A549 (cell line): ENCODE results near the gene PML. TPM values are rescaled to one million over a fixed set of nuclear protein-coding genes. Genes with fewer than 3 reads are reported as not detected.
A peak's percentile ranks its signal among the peaks of the same experiment; 100 is the strongest.

Source experiments
- ATAC-seq, 2 experiments: fragments of 200-7000 bp in 1 of 2; fragments of >200 bp in 1 of 2; cut with Nextera tagmentation in 1 of 2; cut with Tn5 transposase in 1 of 2; 3 replicates each; pipeline versions ENCODE4 v1.8.0 to v1.9.1; 2018 to 2020; ENCODE audit warnings: mild to moderate bottlenecking in 1 of 2, moderate library complexity in 1 of 2
- CTCF ChIA-PET: fragments of 300-600 bp; sonication (Branson Sonifier 250); formaldehyde crosslinking; extraction: SDS; loops from one replicate; lab custom pipeline; 2021; ENCODE audit warnings: antibody characterized with exemption, inconsistent platforms; lab: Yijun Ruan, JAX
- POLR2A ChIA-PET: fragments of 350-600 bp; formaldehyde crosslinking; extraction: SDS; loops from one replicate; lab custom pipeline; 2021; ENCODE audit warnings: antibody characterized with exemption, inconsistent platforms; lab: Yijun Ruan, JAX
- DNase-seq, 2 experiments: peaks; one replicate each; pipeline versions ENCODE4 v3.0.0 to v3.0.0-alpha.2; 2011 to 2016; ENCODE audit warnings: low read depth in 1 of 2, low spot score in 1 of 2
- FAIRE-seq: peaks from 2 replicates; lab custom pipeline; 2011; peaks lifted over from hg19 to GRCh38; lab: Jason Lieb, UNC
- H3K27ac ChIP-seq, 2 experiments: fragments of >200 bp; sonication (Bioruptor Twin); formaldehyde crosslinking; 3 replicates each; pipeline ENCODE4 v1.5.1; 2016 to 2017
- H3K4me1 ChIP-seq: fragments of >200 bp; sonication (Bioruptor Twin); formaldehyde crosslinking; 3 replicates; pipeline ENCODE4 v1.6.1; 2016
- H3K4me2 ChIP-seq: fragments of >200 bp; sonication (Bioruptor Twin); formaldehyde crosslinking; 3 replicates; pipeline ENCODE4 v1.6.1; 2016
- H3K4me3 ChIP-seq: fragments of >200 bp; sonication (Bioruptor Twin); formaldehyde crosslinking; 3 replicates; pipeline ENCODE4 v1.5.1; 2016
- H3K9me3 ChIP-seq: fragments of >200 bp; sonication (Bioruptor Twin); formaldehyde crosslinking; 3 replicates; pipeline ENCODE4 v1.6.1; 2016
- CEBPB ChIP-seq, 2 experiments: fragments of >200 bp in 1 of 2; sonication (Bioruptor Twin) in 1 of 2; formaldehyde crosslinking in 1 of 2; IDR thresholded peaks; 2 replicates each; pipeline ENCODE4 v1.6.1; 2012 to 2016
- EHMT2 ChIP-seq: fragments of 200-600 bp; sonication (generic); IDR thresholded peaks from 2 replicates; pipeline ENCODE4 v1.6.1; 2016; ENCODE audit warnings: antibody characterized with exemption, low read depth, mild to moderate bottlenecking, moderate library complexity
- EP300 ChIP-seq, 2 experiments: fragments of >200 bp; sonication (Bioruptor Twin); formaldehyde crosslinking; IDR thresholded peaks; 2 replicates in 1 of 2; 3 replicates in 1 of 2; pipeline ENCODE4 v1.6.1; 2016 to 2017
- ESRRA ChIP-seq: fragments of 150-350 bp; IDR thresholded peaks from 2 replicates; pipeline ENCODE4 v1.6.1; 2014; ENCODE audit warnings: mild to moderate bottlenecking, low read length, borderline replicate concordance
- HOXA7 ChIP-seq: fragments of 250-450 bp; sonication (Bioruptor Pico); IDR thresholded peaks from 2 replicates; pipeline ENCODE4 v1.5.0; 2020; ENCODE audit warnings: mild to moderate bottlenecking, moderate library complexity
- HOXB13 ChIP-seq: fragments of 250-450 bp; sonication (Bioruptor Pico); IDR thresholded peaks from 2 replicates; pipeline ENCODE4 v1.5.0; 2020; ENCODE audit warnings: low read depth, mild to moderate bottlenecking, moderate library complexity
- KDM1A ChIP-seq: fragments of 200-600 bp; sonication (generic); IDR thresholded peaks from 2 replicates; pipeline ENCODE4 v1.6.1; 2016; ENCODE audit warnings: low read depth, mild to moderate bottlenecking
- NPAS2 ChIP-seq: fragments of 250-450 bp; sonication (Bioruptor Pico); IDR thresholded peaks from 2 replicates; pipeline ENCODE4 v1.8.0; 2022; ENCODE audit warnings: mild to moderate bottlenecking, moderate library complexity, borderline replicate concordance
- NR3C1 ChIP-seq: fragments of >200 bp; sonication (Bioruptor Twin); formaldehyde crosslinking; IDR thresholded peaks from 3 replicates; pipeline ENCODE4 v1.6.1; 2017
- POLR2A ChIP-seq: IDR thresholded peaks from 2 replicates; pipeline ENCODE4 v1.6.1; 2012; ENCODE audit warnings: mild to moderate bottlenecking, low read length
- POLR2AphosphoS2 ChIP-seq: conservative IDR thresholded peaks from 2 replicates; pipeline ENCODE4 v1.6.1; 2012; ENCODE audit warnings: low read length, improper control_type of control experiment, inconsistent platforms
- RARB ChIP-seq: fragments of 250-450 bp; sonication (Bioruptor Pico); IDR thresholded peaks from 2 replicates; pipeline ENCODE4 v1.8.0; 2021; ENCODE audit warnings: mild to moderate bottlenecking, moderate library complexity
- RFX5 ChIP-seq: fragments of 450-650 bp; IDR thresholded peaks from 2 replicates; pipeline ENCODE4 v1.7.1; 2014; ENCODE audit warnings: antibody characterized with exemption, mild to moderate bottlenecking, moderate library complexity
- RNF2 ChIP-seq: fragments of 200-600 bp; sonication (generic); IDR thresholded peaks from 2 replicates; pipeline ENCODE4 v1.6.1; 2016; ENCODE audit warnings: low read depth, mild to moderate bottlenecking, antibody characterized with exemption, moderate library complexity, borderline replicate concordance
- SREBF2 ChIP-seq: fragments of 450-650 bp; IDR thresholded peaks from 2 replicates; pipeline ENCODE4 v1.6.1; 2014; ENCODE audit warnings: mild to moderate bottlenecking, moderate library complexity
- ZNF302 ChIP-seq: fragments of 250-450 bp; sonication (Bioruptor Pico); IDR thresholded peaks from 2 replicates; pipeline ENCODE4 v1.9.0; 2021; ENCODE audit warnings: inconsistent platforms, mild to moderate bottlenecking, moderate library complexity
- WGBS: methylation state at CpG from one replicate; pipeline ENCODE4 v1.1.6; 2017; ENCODE audit errors: missing lambda C conversion rate; 5-methylcytosine and 5-hydroxymethylcytosine counted together
- polyA plus RNA-seq, 4 experiments: library from polyadenylated mRNA; depleted of rRNA in 3 of 4; stranded (reverse); fragments of >200 nt; fragmentation: RNase III in 1 of 4; extraction: RNeasy Plus Mini Kit Qiagen cat#74134 plus additional on column Dnase treatment in 1 of 4; gene quantifications; 2 replicates in 3 of 4; 3 replicates in 1 of 4; pipeline ENCODE4 v1.2.3, GENCODE V29; 2011 to 2017
- TF ChIP-seq, protein P1 (sequence below): fragments of >200 bp; sonication (Bioruptor Twin); formaldehyde crosslinking; IDR thresholded peaks from 2 replicates; pipeline ENCODE4 v1.6.1; 2016
- TF ChIP-seq, protein P2 (sequence below): fragments of 250-450 bp; sonication (Bioruptor Pico); IDR thresholded peaks from 2 replicates; pipeline ENCODE4 v1.5.0; 2021; ENCODE audit warnings: mild to moderate bottlenecking, moderate library complexity, borderline replicate concordance
- TF ChIP-seq, protein P3 (sequence below): IDR thresholded peaks from 2 replicates; pipeline ENCODE4 v1.6.1; 2012
- TF ChIP-seq, protein P4 (sequence below): fragments of >200 bp; sonication (Bioruptor Twin); formaldehyde crosslinking; IDR thresholded peaks from 3 replicates; pipeline ENCODE4 v1.5.1; 2016
- TF ChIP-seq, protein P5 (sequence below): IDR thresholded peaks from 2 replicates; pipeline ENCODE4 v1.6.1; 2012
- TF ChIP-seq, protein P6 (sequence below): fragments of 200-600 bp; sonication (generic); IDR thresholded peaks from 2 replicates; pipeline ENCODE4 v1.6.1; 2016; ENCODE audit warnings: antibody characterized with exemption, mild to moderate bottlenecking, moderate library complexity
- TF ChIP-seq, protein P7 (sequence below): fragments of 450-650 bp; IDR thresholded peaks from 2 replicates; pipeline ENCODE4 v1.6.1; 2014; ENCODE audit warnings: antibody characterized with exemption

PML gene
- polyA plus RNA-seq, 2 of the 4 experiments (the other 2 are of a cell fraction), result 2.1 to 8.5 TPM

DNA sequence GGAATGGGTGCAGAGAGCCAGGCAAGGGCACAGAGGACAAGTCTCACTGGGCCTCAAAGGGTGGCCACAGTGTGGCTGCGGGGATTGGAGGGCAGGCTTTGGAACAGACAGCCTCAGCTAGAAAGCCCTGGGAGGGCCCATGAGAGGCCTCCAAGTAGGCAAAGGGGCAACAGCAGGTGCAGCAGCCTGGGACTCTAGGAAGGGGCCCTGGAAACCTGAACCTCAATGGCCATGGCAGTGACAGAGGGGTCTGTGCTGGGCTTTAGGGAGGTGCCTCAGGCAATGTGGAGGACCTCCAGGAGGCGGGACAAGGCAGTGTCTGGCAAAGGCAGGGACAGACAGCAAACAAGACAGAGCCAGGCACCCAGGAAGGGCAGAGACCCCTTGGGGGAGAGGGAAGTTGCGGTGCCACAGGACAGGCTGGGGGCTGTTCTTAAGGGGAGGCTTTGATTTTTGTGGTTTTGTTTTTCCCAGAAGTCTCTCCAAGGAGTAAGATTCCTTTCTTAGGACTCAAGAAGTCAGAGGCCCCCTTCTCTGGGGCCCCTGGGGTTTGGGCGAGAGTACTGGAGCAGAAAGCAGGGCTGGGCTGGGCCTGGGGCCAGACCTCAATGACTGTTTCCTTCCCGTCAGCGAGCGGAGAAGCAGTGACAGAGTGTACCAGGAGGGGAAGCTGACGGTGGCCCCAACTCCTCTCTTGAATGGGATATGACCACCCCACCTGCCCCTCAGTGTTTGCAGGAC, 12.1 kb upstream of the PML start:
- no peak for TF ChIP-seq POLR2A
- TF ChIP-seq RARB (CRISPR knock-in tag), result no peak
- no peak for TF ChIP-seq CEBPB (IDR thresholded peaks at IDR 0.05)
- no peak for TF ChIP-seq POLR2AphosphoS2
- TF ChIP-seq, protein P1, sequence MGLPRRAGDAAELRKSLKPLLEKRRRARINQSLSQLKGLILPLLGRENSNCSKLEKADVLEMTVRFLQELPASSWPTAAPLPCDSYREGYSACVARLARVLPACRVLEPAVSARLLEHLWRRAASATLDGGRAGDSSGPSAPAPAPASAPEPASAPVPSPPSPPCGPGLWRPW, result no peak
- TF ChIP-seq HOXA7, result no peak
- TF ChIP-seq EHMT2, result no peak
- no peak for TF ChIP-seq HOXB13 (CRISPR knock-in tag)
- no peak for TF ChIP-seq ZNF302
- TF ChIP-seq NR3C1, result no peak
- TF ChIP-seq SREBF2, result no peak
- TF ChIP-seq ESRRA, result no peak
- TF ChIP-seq, protein P2, sequence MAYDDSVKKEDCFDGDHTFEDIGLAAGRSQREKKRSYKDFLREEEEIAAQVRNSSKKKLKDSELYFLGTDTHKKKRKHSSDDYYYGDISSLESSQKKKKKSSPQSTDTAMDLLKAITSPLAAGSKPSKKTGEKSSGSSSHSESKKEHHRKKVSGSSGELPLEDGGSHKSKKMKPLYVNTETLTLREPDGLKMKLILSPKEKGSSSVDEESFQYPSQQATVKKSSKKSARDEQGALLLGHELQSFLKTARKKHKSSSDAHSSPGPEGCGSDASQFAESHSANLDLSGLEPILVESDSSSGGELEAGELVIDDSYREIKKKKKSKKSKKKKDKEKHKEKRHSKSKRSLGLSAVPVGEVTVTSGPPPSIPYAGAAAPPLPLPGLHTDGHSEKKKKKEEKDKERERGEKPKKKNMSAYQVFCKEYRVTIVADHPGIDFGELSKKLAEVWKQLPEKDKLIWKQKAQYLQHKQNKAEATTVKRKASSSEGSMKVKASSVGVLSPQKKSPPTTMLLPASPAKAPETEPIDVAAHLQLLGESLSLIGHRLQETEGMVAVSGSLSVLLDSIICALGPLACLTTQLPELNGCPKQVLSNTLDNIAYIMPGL (CRISPR knock-in tag), result no peak
- TF ChIP-seq, protein P3, sequence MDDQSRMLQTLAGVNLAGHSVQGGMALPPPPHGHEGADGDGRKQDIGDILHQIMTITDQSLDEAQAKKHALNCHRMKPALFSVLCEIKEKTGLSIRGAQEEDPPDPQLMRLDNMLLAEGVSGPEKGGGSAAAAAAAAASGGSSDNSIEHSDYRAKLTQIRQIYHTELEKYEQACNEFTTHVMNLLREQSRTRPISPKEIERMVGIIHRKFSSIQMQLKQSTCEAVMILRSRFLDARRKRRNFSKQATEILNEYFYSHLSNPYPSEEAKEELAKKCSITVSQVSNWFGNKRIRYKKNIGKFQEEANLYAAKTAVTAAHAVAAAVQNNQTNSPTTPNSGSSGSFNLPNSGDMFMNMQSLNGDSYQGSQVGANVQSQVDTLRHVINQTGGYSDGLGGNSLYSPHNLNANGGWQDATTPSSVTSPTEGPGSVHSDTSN, result no peak
- no peak for TF ChIP-seq RFX5
- TF ChIP-seq, protein P4, sequence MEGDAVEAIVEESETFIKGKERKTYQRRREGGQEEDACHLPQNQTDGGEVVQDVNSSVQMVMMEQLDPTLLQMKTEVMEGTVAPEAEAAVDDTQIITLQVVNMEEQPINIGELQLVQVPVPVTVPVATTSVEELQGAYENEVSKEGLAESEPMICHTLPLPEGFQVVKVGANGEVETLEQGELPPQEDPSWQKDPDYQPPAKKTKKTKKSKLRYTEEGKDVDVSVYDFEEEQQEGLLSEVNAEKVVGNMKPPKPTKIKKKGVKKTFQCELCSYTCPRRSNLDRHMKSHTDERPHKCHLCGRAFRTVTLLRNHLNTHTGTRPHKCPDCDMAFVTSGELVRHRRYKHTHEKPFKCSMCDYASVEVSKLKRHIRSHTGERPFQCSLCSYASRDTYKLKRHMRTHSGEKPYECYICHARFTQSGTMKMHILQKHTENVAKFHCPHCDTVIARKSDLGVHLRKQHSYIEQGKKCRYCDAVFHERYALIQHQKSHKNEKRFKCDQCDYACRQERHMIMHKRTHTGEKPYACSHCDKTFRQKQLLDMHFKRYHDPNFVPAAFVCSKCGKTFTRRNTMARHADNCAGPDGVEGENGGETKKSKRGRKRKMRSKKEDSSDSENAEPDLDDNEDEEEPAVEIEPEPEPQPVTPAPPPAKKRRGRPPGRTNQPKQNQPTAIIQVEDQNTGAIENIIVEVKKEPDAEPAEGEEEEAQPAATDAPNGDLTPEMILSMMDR, result no peak
- no peak for TF ChIP-seq NPAS2
- TF ChIP-seq EP300 (IDR thresholded peaks at IDR 0.05), result no peak
- CTCF ChIA-PET, result interaction anchor here (1.1 to 6.5 kb wide), 5 partner anchors 9 to 340 kb away, joined by 3 to 46 read pairs (median 5); no protein-coding TSS in a partner anchor
- Histone ChIP-seq H3K27ac (peak overlapping the region; percentile 35 to 71; a peak in 3 of 6 replicates), H3K4me3 (no peak overlapping the region), H3K4me2 (peak overlapping the region; percentile 32; the same call in 1 of the 3 replicates), H3K9me3 (no peaks in the 10 kb centered on the region), H3K4me1 (peaks cover 14% of the 10 kb centered on the region)
- WGBS, result 65% methylated on average over 5 of the region's 8 CpGs
- FAIRE-seq (no peak), DNase-seq (no peak), ATAC-seq (peak in 1 of 2 experiments; percentile 15; a peak in 1 of 6 replicates)
- POLR2A ChIA-PET, result no interaction called here

DNA sequence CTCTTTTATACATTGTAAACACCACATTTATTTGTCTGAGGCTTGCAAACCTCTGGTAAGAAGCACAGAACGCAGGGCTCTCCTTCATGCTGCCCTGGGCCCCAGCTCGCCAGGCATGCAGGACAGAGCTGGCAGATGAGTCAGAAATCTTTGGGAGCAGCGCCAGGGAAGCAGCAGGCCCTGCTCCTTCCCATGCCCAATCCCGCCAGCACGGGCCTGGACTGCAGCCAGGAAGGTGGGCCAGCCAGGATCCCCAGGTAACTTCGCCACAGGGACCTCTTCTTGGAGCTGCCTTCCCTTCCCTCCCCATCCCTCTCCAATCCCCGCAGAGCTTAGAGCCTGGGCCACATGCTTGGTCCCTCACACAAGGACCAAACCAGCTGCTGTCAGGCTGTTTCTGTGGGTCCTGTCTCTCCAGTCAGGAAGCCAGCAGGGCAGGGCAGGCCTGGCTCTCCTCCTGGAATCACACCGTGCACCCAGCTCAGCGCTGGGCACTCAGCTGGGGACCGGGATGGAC, 11.2 kb upstream of the PML start:
- DNase-seq (no peak), FAIRE-seq (no peak), ATAC-seq (peak; percentile 75 to 82; a peak in 4 of 6 replicates)
- WGBS, result 53% methylated on average over 6 of the region's 10 CpGs
- H3K9me3 ChIP-seq, result no peaks in the 10 kb centered on the region
- ChIA-PET CTCF (interaction anchor here (0.7 to 6.5 kb wide), 8 partner anchors 9 to 339 kb away, joined by 3 to 46 read pairs (median 4); partner anchors contain the start of gene STOML1), POLR2A (no interaction called here)
- H3K4me3 ChIP-seq, result no peak overlapping the region
- TF ChIP-seq, protein P5, sequence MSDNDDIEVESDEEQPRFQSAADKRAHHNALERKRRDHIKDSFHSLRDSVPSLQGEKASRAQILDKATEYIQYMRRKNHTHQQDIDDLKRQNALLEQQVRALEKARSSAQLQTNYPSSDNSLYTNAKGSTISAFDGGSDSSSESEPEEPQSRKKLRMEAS, result 0 out of 2 replicates have a peak, but pooled peaks have one; percentile 13
- TF ChIP-seq KDM1A (no peak), RNF2 (no peak)
- TF ChIP-seq, protein P6, sequence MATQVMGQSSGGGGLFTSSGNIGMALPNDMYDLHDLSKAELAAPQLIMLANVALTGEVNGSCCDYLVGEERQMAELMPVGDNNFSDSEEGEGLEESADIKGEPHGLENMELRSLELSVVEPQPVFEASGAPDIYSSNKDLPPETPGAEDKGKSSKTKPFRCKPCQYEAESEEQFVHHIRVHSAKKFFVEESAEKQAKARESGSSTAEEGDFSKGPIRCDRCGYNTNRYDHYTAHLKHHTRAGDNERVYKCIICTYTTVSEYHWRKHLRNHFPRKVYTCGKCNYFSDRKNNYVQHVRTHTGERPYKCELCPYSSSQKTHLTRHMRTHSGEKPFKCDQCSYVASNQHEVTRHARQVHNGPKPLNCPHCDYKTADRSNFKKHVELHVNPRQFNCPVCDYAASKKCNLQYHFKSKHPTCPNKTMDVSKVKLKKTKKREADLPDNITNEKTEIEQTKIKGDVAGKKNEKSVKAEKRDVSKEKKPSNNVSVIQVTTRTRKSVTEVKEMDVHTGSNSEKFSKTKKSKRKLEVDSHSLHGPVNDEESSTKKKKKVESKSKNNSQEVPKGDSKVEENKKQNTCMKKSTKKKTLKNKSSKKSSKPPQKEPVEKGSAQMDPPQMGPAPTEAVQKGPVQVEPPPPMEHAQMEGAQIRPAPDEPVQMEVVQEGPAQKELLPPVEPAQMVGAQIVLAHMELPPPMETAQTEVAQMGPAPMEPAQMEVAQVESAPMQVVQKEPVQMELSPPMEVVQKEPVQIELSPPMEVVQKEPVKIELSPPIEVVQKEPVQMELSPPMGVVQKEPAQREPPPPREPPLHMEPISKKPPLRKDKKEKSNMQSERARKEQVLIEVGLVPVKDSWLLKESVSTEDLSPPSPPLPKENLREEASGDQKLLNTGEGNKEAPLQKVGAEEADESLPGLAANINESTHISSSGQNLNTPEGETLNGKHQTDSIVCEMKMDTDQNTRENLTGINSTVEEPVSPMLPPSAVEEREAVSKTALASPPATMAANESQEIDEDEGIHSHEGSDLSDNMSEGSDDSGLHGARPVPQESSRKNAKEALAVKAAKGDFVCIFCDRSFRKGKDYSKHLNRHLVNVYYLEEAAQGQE, result no peak
- TF ChIP-seq, protein P7, sequence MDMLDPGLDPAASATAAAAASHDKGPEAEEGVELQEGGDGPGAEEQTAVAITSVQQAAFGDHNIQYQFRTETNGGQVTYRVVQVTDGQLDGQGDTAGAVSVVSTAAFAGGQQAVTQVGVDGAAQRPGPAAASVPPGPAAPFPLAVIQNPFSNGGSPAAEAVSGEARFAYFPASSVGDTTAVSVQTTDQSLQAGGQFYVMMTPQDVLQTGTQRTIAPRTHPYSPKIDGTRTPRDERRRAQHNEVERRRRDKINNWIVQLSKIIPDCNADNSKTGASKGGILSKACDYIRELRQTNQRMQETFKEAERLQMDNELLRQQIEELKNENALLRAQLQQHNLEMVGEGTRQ, result no peak
- peak overlapping the region; percentile 35 to 71; a peak in 3 of 6 replicates for H3K27ac ChIP-seq
- H3K4me2 ChIP-seq, result peak overlapping the region; percentile 32; the same call in 1 of the 3 replicates
- peaks cover 22% of the 10 kb centered on the region for H3K4me1 ChIP-seq
